HUES6 (cell line): Measurements from ENCODE around the gene SERINC3.

Source experiments
- H3K27ac ChIP-seq: 2 replicates; pipeline ENCODE4 v1.7.0; 2013; ENCODE audit warnings: low read depth, mild to moderate bottlenecking, low read length, inconsistent platforms
- H3K27me3 ChIP-seq: 2 replicates; pipeline ENCODE4 v1.6.1; 2013; ENCODE audit warnings: low read length; ENCODE audit not compliant: control insufficient read depth, insufficient read depth
- H3K36me3 ChIP-seq: 2 replicates; pipeline ENCODE4 v1.6.1; 2013; ENCODE audit warnings: low read length; ENCODE audit not compliant: control insufficient read depth, insufficient read depth
- H3K4me1 ChIP-seq: 2 replicates; pipeline ENCODE4 v1.6.1; 2013; ENCODE audit warnings: low read length; ENCODE audit not compliant: control insufficient read depth, insufficient read depth
- H3K4me3 ChIP-seq: 2 replicates; pipeline ENCODE4 v1.5.1; 2013; ENCODE audit warnings: low read depth, low read length
- H3K9ac ChIP-seq: one replicate; pipeline ENCODE4 v1.6.1; 2013; ENCODE audit warnings: mild to moderate bottlenecking, low read length
- H3K9me3 ChIP-seq: 2 replicates; pipeline ENCODE4 v1.6.1; 2013; ENCODE audit warnings: low read depth, low read length; ENCODE audit not compliant: control insufficient read depth, insufficient read depth

The SERINC3 gene

DNA sequence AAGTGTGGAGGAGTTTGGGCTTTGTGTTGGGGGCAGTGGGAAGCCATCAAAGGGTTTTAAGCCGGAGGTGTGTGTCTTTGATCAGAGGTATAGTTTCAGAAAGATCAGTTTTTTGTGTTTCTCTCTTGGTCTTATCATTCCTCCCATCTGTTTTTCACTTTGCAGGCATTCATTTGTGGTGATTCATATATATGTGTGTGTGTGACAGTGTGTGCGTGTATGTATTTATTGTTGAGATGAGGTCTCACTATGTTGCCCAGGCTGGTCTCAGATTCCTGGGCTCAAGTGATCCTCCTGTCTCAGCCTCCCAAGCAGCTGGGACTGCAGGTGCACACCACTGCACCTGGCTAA, 11.1 kb upstream of the SERINC3 start:
- H3K9ac ChIP-seq: peak overlapping the region; percentile 73
- no peaks in the 10 kb centered on the region; the same call in 1 of the 2 replicates for H3K9me3 ChIP-seq
- H3K27me3 ChIP-seq: no peaks in the 10 kb centered on the region
- H3K27ac ChIP-seq: no peak overlapping the region
- H3K4me3 ChIP-seq: peak overlapping the region; percentile 69; the same call in 1 of the 2 replicates
- H3K36me3 ChIP-seq: no peaks in the 10 kb centered on the region
- H3K4me1 ChIP-seq: peaks cover 13% of the 10 kb centered on the region; the same call in 1 of the 2 replicates

DNA sequence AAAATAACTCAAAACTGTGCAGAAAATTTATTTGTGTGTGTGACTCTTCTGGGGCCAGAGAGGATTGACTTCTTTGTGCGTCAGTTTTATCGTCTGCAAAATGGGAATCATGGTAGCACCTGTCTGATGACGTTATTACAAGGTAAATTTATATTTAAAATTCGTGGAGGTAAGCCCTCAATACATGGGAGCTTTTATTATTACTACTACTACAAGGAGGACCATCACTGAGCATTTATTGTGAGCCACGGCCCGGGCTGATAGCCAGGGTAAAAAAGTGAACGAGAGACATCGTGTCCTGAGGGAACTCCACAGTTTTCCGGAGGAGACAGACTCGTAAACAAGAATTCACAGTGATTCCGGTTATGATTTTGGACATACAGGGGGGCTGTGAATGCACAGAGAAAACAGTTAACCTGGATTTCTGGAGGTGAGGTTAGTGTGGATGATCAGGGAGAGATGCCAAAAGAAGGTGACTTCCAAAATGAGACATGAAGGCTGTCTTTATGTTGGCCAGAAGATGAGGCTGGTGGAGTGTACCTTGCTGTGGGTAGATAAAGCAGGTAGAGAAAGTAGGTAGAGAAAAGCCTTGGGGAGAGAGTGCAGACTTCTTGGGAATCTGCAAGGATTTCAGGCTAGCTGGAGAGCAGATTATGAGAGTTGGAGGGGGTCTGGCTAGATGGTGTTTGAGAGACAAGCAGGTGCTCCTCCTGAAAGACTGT, 10.6 kb upstream of the SERINC3 start:
- Histone ChIP-seq H3K4me1 (peaks cover 13% of the 10 kb centered on the region; the same call in 1 of the 2 replicates), H3K27ac (peak overlapping the region; percentile 52; the same call in 1 of the 2 replicates), H3K27me3 (no peaks in the 10 kb centered on the region), H3K4me3 (peak overlapping the region; percentile 69), H3K9ac (peak overlapping the region; percentile 73), H3K36me3 (no peaks in the 10 kb centered on the region), H3K9me3 (no peaks in the 10 kb centered on the region; the same call in 1 of the 2 replicates)

DNA sequence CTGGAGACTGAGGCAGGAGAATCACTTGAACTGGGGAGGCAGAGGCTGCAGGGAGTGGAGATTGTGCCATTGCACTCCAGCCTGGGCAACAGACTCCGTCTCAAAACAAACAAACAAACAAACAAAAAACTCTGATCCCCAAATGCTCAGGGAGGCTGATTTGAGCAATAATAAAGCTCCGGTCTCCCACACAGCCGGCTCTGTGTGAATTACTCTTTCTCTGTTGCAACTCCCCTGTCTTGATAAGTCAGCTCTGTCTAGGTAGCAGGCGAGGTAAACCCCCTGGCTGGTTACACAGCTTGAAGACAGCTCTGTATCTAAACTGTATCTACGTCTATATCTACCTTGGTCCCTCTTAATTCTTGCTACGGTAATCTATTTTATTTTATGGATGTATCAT, 6.4 kb upstream of the SERINC3 start:
- peaks cover 43% of the 10 kb centered on the region for H3K4me1 ChIP-seq
- no peaks in the 10 kb centered on the region for H3K36me3 ChIP-seq
- H3K27ac ChIP-seq: no peak overlapping the region
- H3K27me3 ChIP-seq: no peaks in the 10 kb centered on the region
- H3K9ac ChIP-seq: no peak overlapping the region
- no peaks in the 10 kb centered on the region; the same call in 1 of the 2 replicates for H3K9me3 ChIP-seq
- H3K4me3 ChIP-seq: no peak overlapping the region

DNA sequence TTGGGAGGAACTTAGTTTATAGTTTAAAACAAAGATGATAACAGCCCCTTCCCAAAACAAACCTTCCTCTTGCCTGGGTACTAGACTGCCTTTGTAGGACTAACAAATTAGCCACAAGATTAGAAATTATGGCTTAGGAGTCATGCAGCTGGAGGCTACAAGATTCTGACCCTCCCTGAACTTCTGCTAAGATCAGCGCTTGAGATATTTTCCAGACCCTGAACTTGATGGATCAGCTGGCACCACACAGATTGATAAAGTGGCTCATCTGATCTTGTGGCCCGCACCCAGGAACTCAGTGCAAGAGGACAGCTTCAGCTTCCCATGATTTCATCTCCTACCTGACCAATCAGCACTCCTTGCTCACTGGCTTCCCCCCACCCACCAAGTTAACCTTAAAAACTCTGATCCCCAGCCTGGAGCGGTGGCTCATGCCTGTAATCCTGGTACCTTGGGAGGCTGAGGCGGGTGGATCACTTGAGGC, 5.9 kb upstream of the SERINC3 start:
- Histone ChIP-seq H3K27ac (no peak overlapping the region; the same call in 1 of the 2 replicates), H3K4me3 (no peak overlapping the region), H3K36me3 (no peaks in the 10 kb centered on the region), H3K9me3 (no peaks in the 10 kb centered on the region; the same call in 1 of the 2 replicates), H3K27me3 (no peaks in the 10 kb centered on the region), H3K4me1 (peaks cover 48% of the 10 kb centered on the region), H3K9ac (no peak overlapping the region)

DNA sequence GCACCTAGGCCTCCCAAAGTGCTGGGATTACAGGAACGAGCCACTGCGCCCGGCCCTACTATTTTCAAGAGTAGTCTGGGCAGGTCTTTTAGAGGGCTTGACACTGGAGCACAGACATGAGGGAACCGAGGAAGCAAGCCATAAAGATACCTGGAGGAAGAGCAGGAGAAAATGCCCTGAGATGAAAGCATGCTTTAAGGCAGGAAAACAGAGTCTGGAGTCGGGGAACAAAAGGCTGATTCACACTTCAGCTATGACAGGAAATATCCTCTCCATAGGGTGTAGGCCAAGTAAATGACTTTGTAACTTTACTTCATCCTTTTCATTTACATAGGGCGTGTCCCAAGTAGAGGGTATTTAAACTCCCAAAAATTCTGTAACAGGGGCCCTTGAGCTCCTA, 4.3 kb upstream of the SERINC3 start:
- Histone ChIP-seq H3K27me3 (no peaks in the 10 kb centered on the region), H3K27ac (peak overlapping the region; percentile 86), H3K9me3 (no peaks in the 10 kb centered on the region; the same call in 1 of the 2 replicates), H3K4me1 (peaks cover 45% of the 10 kb centered on the region), H3K4me3 (no peak overlapping the region), H3K9ac (peak overlapping the region; percentile 84), H3K36me3 (no peaks in the 10 kb centered on the region; the same call in 1 of the 2 replicates)

DNA sequence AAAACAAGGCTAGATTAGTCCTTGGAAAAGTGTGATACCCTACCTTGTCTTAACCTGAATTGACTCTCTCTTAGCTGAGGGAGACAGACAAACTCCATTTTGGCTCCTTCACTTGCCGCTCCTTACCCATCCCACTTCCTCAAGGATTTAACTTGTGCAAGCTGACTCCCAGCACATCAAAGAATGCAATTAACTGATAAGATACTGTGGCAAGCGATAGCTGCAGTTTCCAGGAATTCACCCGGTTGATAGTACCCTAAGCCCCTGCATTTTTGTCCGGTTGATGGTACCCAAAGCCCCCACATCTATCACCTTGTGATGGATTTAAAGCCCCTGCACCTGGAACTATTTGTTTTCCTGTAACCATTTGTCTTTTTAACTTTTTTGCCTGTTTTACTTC, 1.9 kb upstream of the SERINC3 start:
- Histone ChIP-seq H3K9ac (peak overlapping the region; percentile 58), H3K4me1 (peaks cover 54% of the 10 kb centered on the region), H3K4me3 (no peak overlapping the region; the same call in 1 of the 2 replicates), H3K27me3 (no peaks in the 10 kb centered on the region), H3K36me3 (no peaks in the 10 kb centered on the region; the same call in 1 of the 2 replicates), H3K9me3 (no peaks in the 10 kb centered on the region; the same call in 1 of the 2 replicates), H3K27ac (peak overlapping the region; percentile 85; the same call in 1 of the 2 replicates)

DNA sequence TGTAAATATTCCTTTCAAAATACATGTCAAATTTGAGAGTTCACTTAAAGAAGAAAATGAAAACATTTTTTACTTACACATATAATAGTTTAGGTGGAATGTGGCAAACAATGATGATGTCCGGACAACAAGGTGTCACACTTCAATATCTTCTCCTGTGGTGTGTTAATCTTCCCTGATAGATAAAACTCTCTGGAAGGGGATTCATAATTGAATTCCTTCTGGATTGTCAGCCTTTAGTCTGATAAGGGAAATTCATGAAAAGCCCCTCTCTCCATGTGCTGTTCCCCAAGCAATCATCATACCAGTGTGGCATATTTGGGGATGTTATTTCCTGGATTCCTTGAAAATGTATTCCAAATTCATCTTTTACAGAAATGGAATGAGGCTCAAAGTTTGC, 971 bp upstream of the SERINC3 start:
- peak overlapping the region; percentile 58 for H3K9ac ChIP-seq
- no peaks in the 10 kb centered on the region for H3K9me3 ChIP-seq
- no peaks in the 10 kb centered on the region; the same call in 1 of the 2 replicates for H3K36me3 ChIP-seq
- peak overlapping the region; percentile 85; the same call in 1 of the 2 replicates for H3K27ac ChIP-seq
- no peaks in the 10 kb centered on the region for H3K27me3 ChIP-seq
- H3K4me3 ChIP-seq: no peak overlapping the region
- peaks cover 54% of the 10 kb centered on the region for H3K4me1 ChIP-seq

DNA sequence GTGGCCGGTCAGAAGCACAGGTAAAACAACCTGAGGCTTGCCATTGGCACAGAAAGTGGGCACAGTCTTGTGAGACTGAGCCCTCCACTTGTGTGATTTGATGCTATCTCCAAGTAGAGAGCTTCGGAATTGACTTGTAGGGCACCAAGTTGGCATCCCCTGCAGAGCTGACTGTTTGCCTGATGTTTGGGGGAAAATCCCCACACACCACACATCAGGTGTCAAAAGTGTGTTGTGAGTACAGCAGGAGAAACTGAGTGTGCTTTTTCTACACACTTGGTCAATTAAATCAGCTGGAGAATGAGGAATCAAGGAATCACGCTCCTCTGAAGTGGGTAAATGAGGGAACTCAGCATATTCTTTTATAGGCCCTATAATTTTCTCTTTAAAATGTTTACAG, 989 bp downstream of the SERINC3 start:
- H3K27ac ChIP-seq: no peak overlapping the region; the same call in 1 of the 2 replicates

DNA sequence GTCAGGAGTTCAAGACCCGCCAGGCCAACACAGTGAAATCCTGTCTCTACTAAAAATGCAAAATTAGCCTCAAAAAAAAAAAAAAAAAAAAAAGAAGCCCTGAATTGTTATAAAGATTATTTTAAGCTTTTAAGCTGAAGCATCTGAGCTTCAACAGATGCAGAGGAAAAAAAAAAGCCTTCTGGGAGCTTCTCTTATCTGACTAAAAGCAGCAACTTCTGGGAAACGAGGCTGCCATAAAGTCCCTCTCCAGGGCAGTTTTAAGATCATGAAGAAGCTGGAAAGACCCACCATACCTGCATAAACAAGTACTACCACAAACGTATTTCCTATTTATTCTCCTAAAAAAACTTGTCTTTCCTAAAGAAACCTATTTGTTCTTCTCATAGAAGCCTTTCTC, 3.6 kb downstream of the SERINC3 start:
- peaks cover 12% of the 10 kb centered on the region for H3K36me3 ChIP-seq
- no peak overlapping the region for H3K27ac ChIP-seq
- H3K9me3 ChIP-seq: no peaks in the 10 kb centered on the region
- H3K4me3 ChIP-seq: no peak overlapping the region
- no peak overlapping the region for H3K9ac ChIP-seq
- peaks cover 29% of the 10 kb centered on the region; the same call in 1 of the 2 replicates for H3K4me1 ChIP-seq
- no peaks in the 10 kb centered on the region for H3K27me3 ChIP-seq

More for the DNA sequence above, 989 bp downstream of the SERINC3 start:
- H3K9me3 ChIP-seq: no peaks in the 10 kb centered on the region
- H3K4me1 ChIP-seq: peaks cover 52% of the 10 kb centered on the region
- H3K27me3 ChIP-seq: no peaks in the 10 kb centered on the region
- H3K36me3 ChIP-seq: peaks cover 9% of the 10 kb centered on the region
- peak overlapping the region; percentile 96 for H3K9ac ChIP-seq
- peak overlapping the region; percentile 97 for H3K4me3 ChIP-seq

DNA sequence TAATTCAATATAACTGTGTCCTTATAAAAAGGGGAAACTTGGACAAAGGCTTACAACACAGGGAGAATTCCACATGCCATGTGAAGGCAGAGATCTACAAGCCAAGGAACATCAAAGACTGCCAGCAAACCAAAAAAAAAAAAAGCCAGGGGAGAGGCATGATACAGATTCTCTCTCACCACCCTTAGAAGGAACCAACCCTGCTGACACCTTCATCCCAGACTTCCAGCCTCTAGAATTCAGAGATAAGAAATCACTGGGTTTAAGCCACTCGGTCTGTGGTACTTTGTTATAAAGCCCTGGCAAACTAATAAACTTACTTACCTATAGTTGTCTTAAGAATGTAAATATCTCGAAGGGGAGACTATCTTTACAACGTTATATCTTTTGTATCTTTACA, 4.4 kb downstream of the SERINC3 start:
- Histone ChIP-seq H3K4me1 (peaks cover 21% of the 10 kb centered on the region; the same call in 1 of the 2 replicates), H3K9ac (no peak overlapping the region), H3K4me3 (no peak overlapping the region), H3K36me3 (peaks cover 18% of the 10 kb centered on the region), H3K27me3 (no peaks in the 10 kb centered on the region), H3K27ac (no peak overlapping the region), H3K9me3 (no peaks in the 10 kb centered on the region)

DNA sequence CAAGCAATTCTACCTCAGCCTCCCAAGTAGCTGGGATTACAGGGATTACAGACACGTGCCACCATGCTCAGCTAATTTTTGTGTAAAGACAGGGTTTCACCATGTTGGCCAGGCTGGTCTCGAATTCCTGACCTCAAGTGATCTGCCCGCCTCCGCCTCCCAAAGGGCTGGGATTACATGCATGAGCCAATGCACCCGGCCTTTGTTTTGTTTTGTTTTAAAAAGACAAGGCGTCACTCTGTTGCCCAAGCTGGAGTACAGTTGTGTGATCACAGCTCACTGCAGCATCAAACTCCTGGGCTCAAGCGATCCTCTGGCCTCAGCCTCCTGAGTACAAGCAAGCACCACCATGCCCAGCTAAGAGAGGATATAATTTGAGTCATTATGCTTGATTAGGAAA, 5.4 kb downstream of the SERINC3 start:
- H3K9me3 ChIP-seq: no peaks in the 10 kb centered on the region
- no peak overlapping the region for H3K9ac ChIP-seq
- peaks cover 25% of the 10 kb centered on the region for H3K36me3 ChIP-seq
- no peak overlapping the region for H3K4me3 ChIP-seq
- no peaks in the 10 kb centered on the region for H3K27me3 ChIP-seq
- no peak overlapping the region for H3K27ac ChIP-seq
- peaks cover 18% of the 10 kb centered on the region; the same call in 1 of the 2 replicates for H3K4me1 ChIP-seq
